Putamen (tissue), 1 donor: ENCODE results near the gene WFS1.
A peak's percentile ranks its signal among the peaks of the same experiment; 100 is the strongest.

Experiments used
- DNase-seq: peaks from one replicate; pipeline ENCODE4 v3.0.0-alpha.2; 2016; ENCODE audit warnings: low spot score

WFS1 gene

DNA sequence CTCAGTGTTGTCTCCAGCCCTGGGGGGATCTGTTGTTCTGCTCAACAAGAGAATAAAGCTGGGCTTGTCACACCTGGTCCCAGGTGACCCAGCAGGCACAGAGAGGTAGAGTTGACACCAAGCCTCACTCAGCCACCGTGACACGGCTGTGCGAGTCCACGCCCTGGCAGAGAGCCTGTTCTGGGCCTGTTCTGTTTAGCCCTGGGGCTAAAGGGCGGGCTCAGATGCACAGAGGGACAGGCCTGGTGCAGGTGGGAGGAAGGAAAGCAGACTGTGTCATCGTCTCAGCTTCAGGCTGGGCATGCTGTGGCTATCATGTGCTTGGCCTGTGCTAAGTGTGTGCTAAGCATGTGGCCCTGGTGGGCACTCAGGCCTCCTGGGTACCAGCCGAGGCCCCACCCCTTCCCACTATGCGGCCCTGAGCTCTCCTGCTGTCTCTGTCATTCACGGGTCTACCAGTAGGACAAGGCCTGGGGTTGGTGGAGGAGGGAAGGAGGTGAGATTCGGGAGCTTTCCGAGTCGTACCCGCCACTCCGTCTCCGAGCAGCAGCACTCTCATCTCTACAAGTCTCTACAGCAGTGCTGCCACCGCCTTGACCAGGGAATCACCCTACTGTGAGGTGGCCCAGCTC, 10.8 kb downstream of the WFS1 start:
- no peak for DNase-seq

DNA sequence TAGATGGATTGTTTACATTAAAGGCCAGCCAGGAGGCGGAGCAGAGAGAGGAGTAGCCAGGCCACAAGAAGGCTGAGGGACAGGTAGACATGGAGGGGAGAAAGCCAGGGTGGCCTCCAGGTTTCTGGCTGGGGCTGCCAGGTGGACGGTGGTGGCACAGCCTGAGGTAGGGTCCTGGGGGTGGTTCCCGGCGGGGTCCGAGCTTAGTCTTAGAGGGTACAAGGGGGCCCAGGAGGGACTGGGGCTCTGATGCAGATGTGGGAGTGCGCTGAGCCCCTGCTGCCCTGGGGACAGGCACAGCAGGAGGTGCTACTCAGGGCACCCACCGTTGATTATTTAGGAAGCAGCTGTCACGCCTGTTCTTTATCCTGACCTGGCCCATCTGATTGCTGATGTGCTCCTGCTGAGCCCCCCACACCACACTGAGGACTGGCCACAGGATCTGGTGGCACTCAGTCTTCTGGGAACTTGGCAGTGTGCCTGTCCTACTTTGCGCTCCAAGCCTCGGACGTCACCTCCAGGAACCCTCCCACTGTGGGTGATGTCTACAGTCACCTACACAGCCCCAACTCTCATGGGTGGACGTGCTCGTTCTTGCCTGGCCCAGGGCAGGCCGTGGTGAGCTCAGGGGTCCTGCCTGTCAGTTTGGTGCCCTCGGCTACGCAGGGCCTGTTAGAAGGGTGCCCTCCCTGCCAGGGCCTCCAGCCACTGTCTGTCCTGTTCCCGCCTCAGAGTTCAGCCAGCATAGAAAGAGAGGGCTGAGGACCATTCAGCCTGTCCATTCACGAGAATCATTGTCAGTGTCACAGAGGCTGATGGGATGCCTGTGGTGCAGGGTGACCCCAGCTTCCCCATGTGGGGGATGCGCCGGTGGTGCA, 12.0 kb downstream of the WFS1 start:
- peak; percentile 56 for DNase-seq

DNA sequence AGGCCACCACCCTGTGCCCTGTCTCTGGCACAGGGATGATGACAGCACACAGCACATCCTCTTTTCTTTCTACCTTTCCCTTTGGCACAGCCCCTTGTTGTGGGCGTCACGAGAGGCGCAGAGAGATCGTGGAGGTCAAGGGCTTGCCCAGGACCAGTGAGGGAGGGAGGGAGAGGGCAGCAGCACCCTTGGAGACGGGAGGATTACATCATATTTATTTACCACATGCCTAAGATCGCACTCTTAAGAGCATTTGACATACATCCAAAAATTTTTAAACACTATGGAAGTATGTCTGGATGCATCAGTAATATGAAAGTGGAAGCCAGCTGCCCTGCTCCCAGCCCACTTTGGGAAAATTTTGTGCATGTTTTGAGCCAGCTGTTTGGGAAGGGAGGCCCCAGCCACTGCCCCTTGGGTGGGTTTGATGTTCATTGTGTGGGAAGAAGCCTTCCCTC, 12.7 kb downstream of the WFS1 start:
- no peak for DNase-seq

DNA sequence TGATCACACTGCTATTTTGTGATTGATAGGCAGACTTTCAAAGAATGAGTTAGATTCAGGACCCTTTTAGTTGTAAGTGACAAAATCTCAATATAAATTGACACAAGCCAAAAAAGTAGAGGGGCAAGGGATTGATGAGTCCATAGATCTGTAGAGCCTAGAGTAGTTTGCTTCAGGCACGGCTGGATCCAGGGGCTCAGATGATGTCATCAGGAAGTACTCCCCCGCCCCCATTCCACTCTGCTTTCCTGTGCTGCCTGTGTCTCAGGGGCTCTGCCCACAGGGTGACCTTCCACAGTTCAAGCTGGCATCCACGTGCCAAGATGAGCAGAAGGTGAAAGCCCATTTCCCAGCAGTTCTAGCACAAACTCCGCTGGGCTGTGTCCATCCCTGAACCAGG, 13.6 kb downstream of the WFS1 start:
- DNase-seq, result no peak

DNA sequence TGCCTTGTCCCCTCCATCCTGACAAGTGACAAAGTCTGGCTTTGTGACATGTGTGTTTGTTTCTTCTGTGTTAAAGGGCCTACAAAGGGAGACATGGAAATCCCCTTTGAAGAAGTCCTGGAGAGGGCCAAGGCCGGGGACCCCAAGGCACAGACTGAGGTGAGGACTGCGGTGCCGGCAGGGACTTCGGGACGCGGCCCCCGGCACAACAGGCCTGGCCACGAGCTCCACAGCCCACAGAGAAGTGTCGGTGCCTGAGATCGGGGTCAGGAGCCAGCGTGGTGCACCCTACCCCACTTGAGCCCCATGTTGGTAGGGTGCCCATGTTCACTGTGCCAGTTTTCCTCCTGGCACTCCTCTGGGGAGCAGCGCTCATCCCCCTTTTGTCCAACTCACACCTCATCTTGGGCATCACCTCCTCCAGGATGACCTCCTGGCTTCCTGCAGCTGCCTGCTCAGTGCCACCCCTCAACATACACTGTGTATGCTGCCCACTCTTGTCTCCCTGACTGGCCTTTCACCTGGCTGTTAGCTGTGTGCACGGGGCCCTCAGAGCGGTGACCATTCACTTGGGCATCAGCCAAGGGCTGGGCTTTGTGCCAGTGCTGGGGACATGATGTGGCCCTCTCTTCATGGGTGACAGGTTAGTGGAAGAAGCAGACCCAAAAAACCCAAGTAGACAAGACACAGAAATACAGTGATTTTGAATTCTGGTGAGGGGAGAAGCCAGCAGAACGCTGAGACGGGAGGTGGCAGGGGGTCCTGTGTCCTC, 17.6 kb downstream of the WFS1 start:
- no peak for DNase-seq

DNA sequence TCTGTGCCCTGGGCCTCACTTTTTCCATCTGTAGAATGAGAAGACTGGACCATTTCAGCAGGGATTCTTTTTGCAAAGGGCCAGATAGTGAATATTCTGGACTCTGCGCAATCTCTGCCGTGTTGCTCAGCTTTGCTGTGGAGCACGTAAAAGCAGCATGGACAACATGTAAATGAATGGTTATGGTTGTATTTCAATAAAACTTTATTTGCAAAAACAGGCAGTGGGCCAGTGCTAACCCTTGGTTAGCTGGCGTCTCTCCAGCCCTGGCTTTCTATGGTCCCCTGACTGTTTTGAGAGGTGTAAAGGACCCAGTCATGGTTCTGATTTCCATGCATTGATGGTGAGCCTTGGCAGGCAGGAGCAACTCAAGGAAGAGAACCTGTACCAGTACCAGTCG, 18.7 kb downstream of the WFS1 start:
- no peak for DNase-seq

DNA sequence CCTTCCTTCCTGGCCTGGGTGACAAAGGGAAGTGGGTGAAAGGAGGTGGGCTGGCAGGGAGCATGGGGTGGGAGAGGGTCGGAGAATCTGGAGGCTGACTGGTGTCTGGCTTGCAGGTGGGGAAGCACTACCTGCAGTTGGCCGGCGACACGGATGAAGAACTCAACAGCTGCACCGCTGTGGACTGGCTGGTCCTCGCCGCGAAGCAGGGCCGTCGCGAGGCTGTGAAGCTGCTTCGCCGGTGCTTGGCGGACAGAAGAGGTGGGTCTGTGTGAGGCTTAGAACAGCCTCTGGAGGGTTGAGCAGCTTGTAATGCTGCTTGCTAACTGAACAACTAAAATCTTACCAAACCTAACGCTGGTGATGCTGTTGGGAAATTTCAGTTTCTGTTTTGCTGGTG, 19.2 kb downstream of the WFS1 start:
- DNase-seq, result no peak

DNA sequence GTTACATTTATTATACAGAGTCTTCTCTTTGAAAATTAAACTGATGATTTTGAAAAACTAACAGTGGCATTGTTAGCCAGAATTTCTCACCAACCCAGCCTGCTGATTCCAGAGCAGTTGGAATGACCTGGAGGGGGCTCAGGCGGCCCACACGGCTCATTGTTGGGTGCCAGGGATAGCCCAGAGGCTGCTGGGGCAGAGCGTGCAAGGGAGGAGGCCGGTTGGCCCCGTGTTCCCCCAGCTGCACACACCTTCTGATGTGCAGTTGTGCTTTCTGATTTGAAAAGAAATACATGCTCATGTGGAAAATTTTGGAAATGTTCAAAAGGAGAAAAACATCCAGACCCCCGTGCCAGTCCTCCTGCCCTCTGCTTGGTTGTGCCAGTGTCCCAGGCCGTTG, 20.6 kb downstream of the WFS1 start:
- no peak for DNase-seq

DNA sequence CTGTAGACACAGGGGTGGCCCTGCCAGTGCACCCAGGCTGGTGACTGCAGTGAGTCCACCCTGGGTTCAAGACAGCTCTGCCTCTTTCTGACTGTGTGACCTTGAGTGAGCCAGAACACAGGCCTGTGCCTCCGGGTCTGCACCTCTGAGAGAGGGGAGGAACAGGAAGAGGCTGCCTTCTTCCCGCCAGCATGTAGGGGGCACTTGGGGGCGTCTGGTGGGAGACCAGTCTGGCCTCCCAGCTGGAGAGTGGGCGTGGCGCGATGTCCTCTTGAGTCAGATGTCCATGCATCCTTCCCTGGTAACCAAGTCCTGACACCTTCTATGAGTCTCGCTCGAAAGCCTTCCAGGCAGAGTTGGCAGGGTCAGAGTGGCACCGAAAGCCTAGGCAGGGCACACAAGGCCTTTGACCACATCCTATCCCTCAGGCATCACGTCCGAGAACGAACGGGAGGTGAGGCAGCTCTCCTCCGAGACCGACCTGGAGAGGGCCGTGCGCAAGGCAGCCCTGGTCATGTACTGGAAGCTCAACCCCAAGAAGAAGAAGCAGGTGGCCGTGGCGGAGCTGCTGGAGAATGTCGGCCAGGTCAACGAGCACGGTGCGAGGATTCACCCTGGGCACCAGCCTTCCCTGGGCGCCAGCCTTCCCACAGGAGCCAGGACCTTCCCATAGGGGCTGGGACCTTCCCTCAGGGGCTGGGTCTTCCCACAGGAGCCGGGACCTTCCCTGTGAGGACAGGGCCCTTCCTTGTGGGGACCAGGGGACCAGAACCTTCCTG, 21.3 kb downstream of the WFS1 start:
- no peak for DNase-seq

DNA sequence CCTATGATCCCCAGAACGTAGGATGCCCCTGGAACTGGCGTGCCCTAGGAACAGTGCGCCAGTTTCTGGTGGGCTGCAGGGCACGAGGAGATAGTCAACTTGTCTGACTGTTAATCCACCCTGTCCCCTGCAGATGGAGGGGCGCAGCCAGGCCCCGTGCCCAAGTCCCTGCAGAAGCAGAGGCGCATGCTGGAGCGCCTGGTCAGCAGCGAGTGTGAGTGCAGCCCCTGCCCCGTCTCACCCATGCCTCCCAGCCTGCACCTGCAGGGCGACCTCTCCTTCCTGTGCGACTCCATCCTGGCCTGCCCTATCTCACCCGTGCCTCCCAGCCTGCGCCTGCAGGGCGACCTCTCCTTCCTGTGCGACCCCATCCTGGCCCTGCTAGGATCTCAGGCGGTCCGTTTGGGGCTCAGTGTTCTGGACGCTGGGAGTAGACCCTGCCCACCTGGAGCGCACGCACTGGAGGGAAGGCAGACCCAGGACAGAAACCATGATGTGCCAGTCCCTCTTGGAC, 22.2 kb downstream of the WFS1 start:
- no peak for DNase-seq

DNA sequence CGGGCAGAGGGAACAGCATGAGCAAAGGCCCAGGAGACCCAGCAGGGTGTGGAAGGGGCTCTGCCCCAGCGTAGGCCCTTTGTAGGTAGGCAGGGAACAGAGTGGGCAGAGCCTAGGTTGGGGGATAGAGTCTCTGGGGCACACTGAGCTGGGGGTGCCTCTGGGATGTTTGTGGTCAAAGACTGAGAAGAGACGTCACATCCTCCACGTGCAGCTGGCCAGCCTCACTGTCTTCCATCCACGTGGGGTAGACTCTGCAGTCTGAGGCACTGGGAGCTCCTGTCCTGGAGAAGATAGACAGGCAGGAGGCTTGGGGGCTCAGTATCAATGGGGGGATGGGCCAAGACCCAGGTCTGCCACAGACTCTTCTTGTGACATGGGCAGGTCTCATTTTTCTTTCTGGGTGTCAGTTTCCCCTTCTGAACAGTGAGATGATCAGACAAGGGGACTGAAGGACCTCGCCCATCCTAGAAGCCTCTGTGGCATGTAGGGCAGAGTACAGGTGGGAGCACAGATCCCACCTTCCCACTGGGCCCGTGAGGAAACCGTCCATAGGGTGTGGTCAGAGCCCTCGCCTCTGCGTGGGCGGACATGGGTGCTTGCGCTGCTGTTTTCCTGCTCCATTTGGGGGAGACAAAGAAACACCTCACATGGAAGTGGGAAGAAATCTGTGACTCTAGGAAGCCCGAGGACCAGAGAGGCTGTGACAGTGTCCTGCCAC, 22.9 kb downstream of the WFS1 start:
- no peak for DNase-seq

DNA sequence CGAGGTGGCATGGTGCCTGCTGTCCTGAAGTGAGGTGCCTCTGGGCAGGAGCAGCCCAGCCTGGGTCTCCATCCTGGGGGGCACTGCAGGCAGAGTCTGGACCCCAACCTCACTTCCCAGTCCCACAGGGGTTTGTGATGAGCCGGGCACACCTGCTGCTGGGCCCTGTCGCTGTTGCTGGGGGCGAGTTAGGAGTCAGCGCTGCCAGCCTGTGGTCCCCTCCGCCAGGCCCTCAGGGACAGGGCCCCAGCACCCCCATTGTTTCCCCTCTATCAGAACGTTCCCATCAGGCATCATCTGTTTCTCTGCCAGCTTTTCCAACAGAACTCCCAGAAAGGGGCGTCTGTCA, 23.4 kb downstream of the WFS1 start:
- DNase-seq, result no peak

DNA sequence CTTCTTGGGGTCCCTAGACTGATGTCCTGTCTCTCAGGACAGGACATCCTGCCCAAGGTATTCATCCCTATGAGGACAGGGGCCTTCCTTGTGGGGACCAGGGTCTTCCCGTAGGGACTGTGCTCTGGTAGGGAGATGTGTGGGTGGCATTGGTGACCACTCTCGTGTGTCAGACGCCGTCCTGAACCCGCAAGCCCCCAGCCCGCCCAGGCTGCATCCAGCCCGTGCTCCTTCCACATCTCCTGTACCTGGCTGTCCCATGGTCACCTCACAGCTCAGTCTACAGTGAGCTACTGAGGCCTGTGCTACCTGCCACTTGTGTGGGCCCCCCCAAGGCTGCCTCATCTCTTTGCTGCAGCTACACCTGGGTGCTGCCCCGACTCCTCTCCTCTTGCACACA, 24.0 kb downstream of the WFS1 start:
- DNase-seq, result no peak

DNA sequence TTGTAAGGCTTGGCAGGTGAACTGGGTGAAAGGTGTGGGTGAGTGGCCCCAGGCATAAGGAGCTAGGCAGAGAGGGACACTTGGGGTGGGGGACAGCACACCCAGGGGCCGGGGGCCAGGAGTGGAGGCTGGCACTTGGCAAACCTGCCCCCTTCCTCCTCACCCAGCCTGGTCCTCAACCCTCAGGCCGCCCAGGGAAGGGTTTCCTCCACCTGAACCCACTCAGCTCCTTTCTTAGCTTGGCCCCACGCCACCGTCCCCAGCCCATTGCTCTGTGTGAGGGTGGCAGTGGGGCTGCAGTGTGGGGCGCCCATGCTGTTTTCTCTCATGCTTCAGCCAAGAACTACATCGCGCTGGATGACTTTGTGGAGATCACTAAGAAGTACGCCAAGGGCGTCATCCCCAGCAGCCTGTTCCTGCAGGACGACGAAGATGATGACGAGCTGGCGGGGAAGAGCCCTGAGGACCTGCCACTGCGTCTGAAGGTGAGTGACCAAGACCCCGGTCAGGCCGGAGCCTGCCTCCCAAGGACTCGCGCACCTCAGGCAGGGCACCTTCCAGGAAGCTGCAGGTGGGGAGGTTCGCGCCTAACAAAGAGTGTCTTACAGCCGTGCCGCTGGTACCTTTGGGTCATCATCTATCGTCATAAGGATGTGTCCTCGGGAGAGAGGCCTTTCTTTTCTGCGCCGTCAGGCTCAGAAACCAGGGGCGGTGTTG, 25.2 kb downstream of the WFS1 start:
- DNase-seq, result no peak

DNA sequence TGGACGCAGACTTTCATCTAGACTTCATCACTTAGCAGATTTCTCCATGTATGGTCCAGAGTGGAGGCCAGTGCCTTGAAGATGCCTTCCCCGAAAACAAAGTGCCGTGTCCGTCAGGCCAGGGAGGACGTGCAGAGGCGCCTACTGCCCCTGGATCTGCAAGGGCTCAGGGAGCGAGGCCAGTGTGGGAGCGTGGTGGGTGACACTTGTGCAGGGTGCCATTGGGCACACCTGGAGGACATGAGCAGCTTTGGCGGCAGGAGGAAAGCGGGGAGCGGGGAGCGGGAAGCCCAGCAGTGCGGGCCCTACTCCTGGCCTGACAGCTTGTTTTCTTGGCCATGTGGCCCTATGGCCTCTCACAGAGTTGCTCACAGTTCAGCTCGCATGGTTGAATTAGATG, 25.8 kb downstream of the WFS1 start:
- no peak for DNase-seq

DNA sequence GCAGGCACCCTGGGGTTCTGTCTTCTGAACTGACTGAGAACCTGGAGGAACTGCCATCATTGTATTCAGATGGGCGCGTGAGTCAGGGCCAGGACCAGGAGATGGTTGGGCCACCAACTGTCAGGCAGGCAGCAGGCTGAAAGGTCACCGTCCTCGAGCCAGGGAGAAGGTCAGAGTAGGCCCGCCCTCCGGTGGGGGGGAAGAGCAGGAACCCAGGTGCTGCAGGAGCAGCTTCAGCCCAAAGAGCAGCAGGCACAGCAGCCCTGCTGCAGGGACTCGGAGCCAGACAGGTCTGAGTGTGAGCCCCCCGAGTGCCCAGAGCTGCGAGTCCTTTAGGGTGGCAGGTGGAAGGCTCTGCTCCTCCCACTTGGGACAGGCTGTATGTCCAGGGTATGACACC, 26.4 kb downstream of the WFS1 start:
- DNase-seq, result no peak

DNA sequence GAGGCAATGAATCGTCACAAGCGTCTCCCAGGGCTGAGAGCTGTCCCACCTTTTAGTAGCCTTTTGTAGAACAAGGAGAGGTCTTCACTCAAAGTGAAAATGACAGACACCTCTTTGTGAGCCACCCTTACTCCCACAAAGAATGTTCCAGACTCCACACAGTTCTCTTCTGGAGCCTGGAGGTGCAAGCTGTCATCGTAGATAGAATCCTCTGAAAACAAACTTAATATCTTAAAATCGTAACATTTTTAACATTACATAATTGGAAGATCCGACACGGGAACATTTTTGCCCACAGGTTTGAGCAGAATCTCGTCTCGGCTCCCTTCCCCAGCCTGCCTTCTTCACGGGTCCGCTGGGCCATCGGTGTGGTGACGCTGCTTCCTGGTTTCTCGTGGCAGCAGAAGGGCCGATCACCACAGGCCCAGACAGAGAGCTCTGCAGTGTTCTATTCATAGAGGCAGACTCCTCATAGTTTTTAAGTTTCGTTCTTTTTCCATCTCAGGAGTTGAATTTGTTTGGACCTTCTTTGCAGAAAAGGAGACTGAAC, 27.7 kb downstream of the WFS1 start:
- peak; percentile 55 for DNase-seq

DNA sequence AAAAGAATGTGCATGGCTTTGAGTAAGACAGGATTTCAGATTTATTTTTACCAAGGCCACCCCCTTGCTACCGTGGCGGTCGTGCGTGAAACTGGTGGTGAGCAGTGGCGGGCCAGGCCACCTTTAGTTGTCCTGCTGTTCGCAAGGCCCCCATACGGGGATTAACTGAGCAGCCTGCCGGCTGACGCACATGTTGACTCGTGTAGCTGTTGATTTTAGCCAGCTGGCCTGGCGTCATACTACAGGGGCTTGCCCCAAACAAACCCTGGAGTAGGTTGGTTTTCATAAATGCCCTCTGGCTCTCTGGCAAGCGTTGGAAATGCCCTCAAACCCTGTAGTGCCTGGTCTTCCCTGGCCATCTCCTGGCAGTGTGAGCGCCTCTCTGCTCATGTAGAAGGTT, 28.4 kb downstream of the WFS1 start:
- no peak for DNase-seq

DNA sequence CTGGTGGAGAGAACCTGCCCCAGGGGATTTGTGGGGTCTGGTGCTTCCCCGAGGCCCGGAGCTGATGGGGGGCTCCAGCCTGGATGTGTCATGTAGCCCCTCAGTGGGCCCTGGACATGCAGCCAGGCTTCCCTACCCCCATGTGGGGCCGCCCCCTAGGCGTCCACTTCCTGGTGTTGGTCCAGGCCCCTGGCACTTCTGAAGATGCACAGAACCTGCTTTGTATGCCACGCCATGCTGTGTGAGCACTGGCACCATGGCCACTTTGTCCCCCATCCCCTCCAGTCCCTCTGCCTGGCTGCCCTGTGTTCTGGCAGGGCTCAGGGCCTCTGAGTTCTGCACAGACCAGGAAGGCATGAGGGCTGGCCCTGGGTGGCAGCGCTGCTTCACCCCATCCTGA, 29.2 kb downstream of the WFS1 start:
- DNase-seq, result no peak

DNA sequence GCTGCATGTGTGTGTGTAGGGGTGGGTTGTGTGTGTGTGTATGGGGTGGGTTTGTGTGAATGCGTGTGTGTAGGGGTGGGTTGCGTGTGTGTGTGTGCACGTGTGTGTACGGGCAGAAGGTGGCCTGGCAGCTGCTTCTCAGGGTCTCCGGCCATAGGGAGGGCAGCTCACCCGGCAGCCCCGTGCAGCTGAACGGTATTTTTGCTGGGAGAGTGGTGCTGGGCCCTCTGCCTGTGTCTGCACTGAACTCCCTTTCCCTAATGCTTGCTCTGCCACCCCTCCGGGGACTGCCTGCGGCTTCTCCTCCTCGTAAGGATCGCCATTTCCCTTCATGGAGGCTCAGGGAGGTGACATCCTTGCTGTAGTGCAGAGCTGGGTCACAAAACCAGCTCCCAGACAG, 30.2 kb downstream of the WFS1 start:
- no peak for DNase-seq
